ENCODE results near the gene DLGAP1. TPM values are rescaled to one million over a fixed set of nuclear protein-coding genes. Genes with fewer than 3 reads are reported as not detected.

Gene DLGAP1
- total RNA-seq, 1 experiment from 2014 or later: 0.39 TPM

DNA sequence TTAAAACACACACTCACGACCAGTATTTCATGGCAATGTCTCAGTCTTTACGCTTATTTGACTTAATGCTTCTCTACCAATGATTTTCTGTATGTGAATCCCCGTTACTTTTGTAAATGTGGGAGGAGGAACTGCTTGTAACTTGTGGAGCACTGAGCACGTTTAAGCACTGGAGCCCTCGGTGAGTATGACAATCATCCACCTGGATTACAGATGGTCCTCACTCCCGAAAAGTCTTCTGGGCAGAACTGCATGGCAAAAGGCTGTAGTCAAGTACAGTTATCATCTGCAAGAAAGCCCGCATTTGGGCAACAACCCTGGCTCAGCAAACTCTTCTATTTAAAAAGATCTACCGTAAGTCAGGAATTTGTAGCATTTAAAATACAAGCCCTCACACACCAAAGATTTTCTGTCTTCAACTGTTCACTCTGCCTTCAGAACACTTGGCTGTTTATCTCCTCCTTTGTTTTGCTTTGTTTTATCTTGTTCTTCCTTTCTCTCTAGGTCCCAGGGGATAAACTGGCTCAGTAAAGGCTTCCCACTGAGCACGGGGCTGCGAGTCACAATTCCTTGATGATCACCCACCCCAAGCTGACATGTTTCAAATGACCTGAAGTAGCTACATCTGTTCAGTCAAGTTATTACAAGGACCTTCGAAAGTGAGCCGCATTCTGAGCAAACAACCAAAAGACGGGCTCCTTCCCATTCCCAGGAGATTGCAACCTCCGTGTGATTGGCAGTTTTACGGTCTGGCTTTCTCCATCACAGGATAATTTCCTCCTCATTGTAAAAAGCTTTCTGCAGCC lies 102.2 kb downstream of the DLGAP1 start:
- TF ChIP-seq, protein P1, sequence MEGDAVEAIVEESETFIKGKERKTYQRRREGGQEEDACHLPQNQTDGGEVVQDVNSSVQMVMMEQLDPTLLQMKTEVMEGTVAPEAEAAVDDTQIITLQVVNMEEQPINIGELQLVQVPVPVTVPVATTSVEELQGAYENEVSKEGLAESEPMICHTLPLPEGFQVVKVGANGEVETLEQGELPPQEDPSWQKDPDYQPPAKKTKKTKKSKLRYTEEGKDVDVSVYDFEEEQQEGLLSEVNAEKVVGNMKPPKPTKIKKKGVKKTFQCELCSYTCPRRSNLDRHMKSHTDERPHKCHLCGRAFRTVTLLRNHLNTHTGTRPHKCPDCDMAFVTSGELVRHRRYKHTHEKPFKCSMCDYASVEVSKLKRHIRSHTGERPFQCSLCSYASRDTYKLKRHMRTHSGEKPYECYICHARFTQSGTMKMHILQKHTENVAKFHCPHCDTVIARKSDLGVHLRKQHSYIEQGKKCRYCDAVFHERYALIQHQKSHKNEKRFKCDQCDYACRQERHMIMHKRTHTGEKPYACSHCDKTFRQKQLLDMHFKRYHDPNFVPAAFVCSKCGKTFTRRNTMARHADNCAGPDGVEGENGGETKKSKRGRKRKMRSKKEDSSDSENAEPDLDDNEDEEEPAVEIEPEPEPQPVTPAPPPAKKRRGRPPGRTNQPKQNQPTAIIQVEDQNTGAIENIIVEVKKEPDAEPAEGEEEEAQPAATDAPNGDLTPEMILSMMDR (IDR thresholded peaks at IDR 0.05 in 2 of 3, conservative IDR thresholded peaks at IDR 0.05 in 1 of 3; ENCODE audit: borderline replicate concordance in 1 of 3, insufficient read depth in 1 of 3, low read depth in 2 of 3, low read length in 2 of 3): no peak
- TF ChIP-seq CEBPB (IDR thresholded peaks at IDR 0.05; ENCODE audit: low read depth): no peak
- no peak for TF ChIP-seq ATF3 (IDR thresholded peaks at IDR 0.05)
- TF ChIP-seq EZH2 (IDR thresholded peaks at IDR 0.05): no peak
- TF ChIP-seq POLR2AphosphoS5 (IDR thresholded peaks at IDR 0.05; ENCODE audit: low read depth, low read length): no peak
- no peak for TF ChIP-seq REST (IDR thresholded peaks at IDR 0.05; ENCODE audit: low read depth)
- no peak for TF ChIP-seq CBX3 (IDR thresholded peaks at IDR 0.05; ENCODE audit: low read depth)
- TF ChIP-seq ELF1 (IDR thresholded peaks at IDR 0.05; ENCODE audit: borderline replicate concordance, low read depth): no peak
- no peak for TF ChIP-seq FOSL1 (IDR thresholded peaks at IDR 0.05; ENCODE audit: low read depth)
- TF ChIP-seq ZBTB33 (IDR thresholded peaks at IDR 0.05; ENCODE audit: extremely low read depth, insufficient replicate concordance, low read length): no peak
- no peak for TF ChIP-seq TCF7L2 (IDR thresholded peaks at IDR 0.05; ENCODE audit: borderline replicate concordance, extremely low read depth, insufficient read depth, insufficient read length)
- TF ChIP-seq SRF (IDR thresholded peaks at IDR 0.05; ENCODE audit: low read depth): no peak
- TF ChIP-seq ZFX (IDR thresholded peaks at IDR 0.05): no peak
- TF ChIP-seq POLR2A (IDR thresholded peaks at IDR 0.05; ENCODE audit: borderline replicate concordance, extremely low read depth, insufficient read depth, insufficient read length): no peak
- Histone ChIP-seq H3K9ac (ENCODE audit: low read length) (no peak overlapping the region), H3K27me3 (ENCODE audit: insufficient read depth, low read length) (no peaks in the 10 kb centered on the region), H3K27ac (ENCODE audit: low read depth, low read length) (no peak overlapping the region), H2AFZ (ENCODE audit: low read depth, low read length, poor library complexity, severe bottlenecking) (no peak overlapping the region), H3K79me2 (ENCODE audit: insufficient read depth, low read length) (no peaks in the 10 kb centered on the region), H3K9me3 (ENCODE audit: control insufficient read depth in 1 of 2, insufficient read depth in 1 of 2, low read depth in 1 of 2, low read length in 2 of 2) (peaks cover 0 to 27% of the 10 kb centered on the region in 2 experiments; a peak in 2 of 4 replicates), H3K9me2 (ENCODE audit: insufficient read depth) (no peaks in the 10 kb centered on the region), H3K4me3 (replicated peaks in 1 of 2; ENCODE audit: low read depth in 1 of 2, low read length in 2 of 2) (no peak overlapping the region), H3K4me2 (ENCODE audit: low read length) (no peak overlapping the region), H3K36me3 (ENCODE audit: control insufficient read depth in 1 of 2, insufficient read depth in 2 of 2, low read length in 2 of 2) (no peaks in the 10 kb centered on the region), H3K4me1 (ENCODE audit: control insufficient read depth in 1 of 2, insufficient read depth in 2 of 2, low read length in 2 of 2) (no peaks in the 10 kb centered on the region), H4K20me1 (ENCODE audit: insufficient read depth) (no peaks in the 10 kb centered on the region)
- BruUV-seq (replicated peaks): no TSS peak
- intact Hi-C loops (cut with micrococcal nuclease): no loop called here
- ATAC-seq: no peak
- CTCF ChIA-PET: no interaction called here
- DNase-seq (ENCODE audit: low read depth, low spot score): no peak
- RAD21 ChIA-PET (ENCODE audit: low non-redundant PET in 1 of 2, low total read pairs in 2 of 2, uncharacterized antibody in 2 of 2, unreplicated experiment in 2 of 2): no interaction called here
- POLR2A ChIA-PET: no interaction called here

Data from HCT116 (cell line).